H9 (cell line): ENCODE measurements around the gene UMAD1. TPM values are rescaled to one million over a fixed set of nuclear protein-coding genes. Genes with fewer than 3 reads are reported as not detected.

Source experiments
- DNase-seq: peaks from one replicate; pipeline ENCODE4 v3.0.0-alpha.2; 2017
- H2AFZ ChIP-seq: one replicate; pipeline ENCODE4 v1.6.1; 2013; ENCODE audit warnings: mild to moderate bottlenecking, low read length, control low read depth, moderate library complexity
- H2AK5ac ChIP-seq: 2 replicates; pipeline ENCODE4 v1.6.1; 2013; ENCODE audit warnings: low read length, control low read depth, mixed read lengths; ENCODE audit not compliant: insufficient read length
- H2BK120ac ChIP-seq: one replicate; pipeline ENCODE4 v1.6.1; 2013; ENCODE audit warnings: low read depth, mild to moderate bottlenecking, low read length, control low read depth, inconsistent platforms; ENCODE audit not compliant: poor library complexity, severe bottlenecking
- H2BK12ac ChIP-seq: 2 replicates; pipeline ENCODE4 v1.6.1; 2013; ENCODE audit warnings: low read length, control low read depth, mixed read lengths, low read depth; ENCODE audit not compliant: insufficient read length
- H2BK15ac ChIP-seq: 2 replicates; pipeline ENCODE4 v1.6.1; 2013; ENCODE audit warnings: low read depth, low read length, control low read depth
- H2BK20ac ChIP-seq: one replicate; pipeline ENCODE4 v1.6.1; 2013; ENCODE audit warnings: low read depth, mild to moderate bottlenecking, low read length, control low read depth, inconsistent platforms; ENCODE audit not compliant: poor library complexity, severe bottlenecking
- H2BK5ac ChIP-seq: 2 replicates; pipeline ENCODE4 v1.6.1; 2013; ENCODE audit warnings: low read length, control low read depth, mixed read lengths; ENCODE audit not compliant: insufficient read length
- H3K14ac ChIP-seq: 2 replicates; pipeline ENCODE4 v1.6.1; 2013; ENCODE audit warnings: low read length, control low read depth; ENCODE audit not compliant: insufficient read depth
- H3K18ac ChIP-seq: 2 replicates; pipeline ENCODE4 v1.6.1; 2013; ENCODE audit warnings: low read depth, mild to moderate bottlenecking, mixed read lengths, low read length, control low read depth; ENCODE audit not compliant: insufficient read length
- H3K23ac ChIP-seq: 2 replicates; pipeline ENCODE4 v1.6.1; 2013; ENCODE audit warnings: low read length, control low read depth, mixed read lengths, low read depth; ENCODE audit not compliant: insufficient read length
- H3K23me2 ChIP-seq: 2 replicates; pipeline ENCODE4 v1.6.1; 2013; ENCODE audit warnings: low read depth, mild to moderate bottlenecking, mixed read lengths, low read length, control low read depth; ENCODE audit not compliant: insufficient read length, poor library complexity, severe bottlenecking
- H3K27ac ChIP-seq: 2 replicates; pipeline ENCODE4 v1.5.1; 2013; ENCODE audit warnings: low read length, control low read depth, mixed read lengths, low read depth; ENCODE audit not compliant: insufficient read length
- H3K27me3 ChIP-seq: 2 replicates; pipeline ENCODE4 v1.6.1; 2013; ENCODE audit warnings: low read length, control low read depth, inconsistent platforms; ENCODE audit not compliant: insufficient read depth
- H3K4ac ChIP-seq: 2 replicates; pipeline ENCODE4 v1.6.1; 2013; ENCODE audit warnings: low read depth, mild to moderate bottlenecking, control low read depth, inconsistent platforms, low read length, moderate library complexity
- H3K4me1 ChIP-seq: 2 replicates; pipeline ENCODE4 v1.6.1; 2013; ENCODE audit warnings: low read length, control low read depth, inconsistent platforms; ENCODE audit not compliant: insufficient read depth
- H3K4me2 ChIP-seq: 2 replicates; pipeline ENCODE4 v1.6.1; 2013; ENCODE audit warnings: low read length, control low read depth, mixed read lengths; ENCODE audit not compliant: insufficient read length, insufficient read depth
- H3K56ac ChIP-seq: 2 replicates; pipeline ENCODE4 v1.6.1; 2013; ENCODE audit warnings: low read depth, mild to moderate bottlenecking, mixed read lengths, low read length, control low read depth; ENCODE audit not compliant: insufficient read length
- H3K79me1 ChIP-seq: 2 replicates; pipeline ENCODE4 v1.6.1; 2013; ENCODE audit warnings: low read depth, mild to moderate bottlenecking, moderate library complexity, low read length, control low read depth, inconsistent platforms; ENCODE audit not compliant: insufficient read depth, poor library complexity, severe bottlenecking
- H3K79me2 ChIP-seq: 2 replicates; pipeline ENCODE4 v1.6.1; 2013; ENCODE audit warnings: low read length, control low read depth, inconsistent platforms; ENCODE audit not compliant: insufficient read depth
- H3K9ac ChIP-seq: 2 replicates; pipeline ENCODE4 v1.6.1; 2013; ENCODE audit warnings: low read length, control low read depth, mixed read lengths; ENCODE audit not compliant: insufficient read length; ENCODE audit errors: extremely low read depth
- H3K9me3 ChIP-seq: one replicate; pipeline ENCODE4 v1.6.1; 2013; ENCODE audit warnings: low read depth, low read length, inconsistent platforms; ENCODE audit not compliant: control insufficient read depth
- H3T11ph ChIP-seq: one replicate; pipeline ENCODE4 v1.6.1; 2013; ENCODE audit warnings: mild to moderate bottlenecking, low read length, control low read depth, inconsistent platforms
- H4K20me1 ChIP-seq: one replicate; pipeline ENCODE4 v1.6.1; 2013; ENCODE audit not compliant: control insufficient read depth, insufficient read length, insufficient read depth
- H4K5ac ChIP-seq: 2 replicates; pipeline ENCODE4 v1.6.1; 2013; ENCODE audit warnings: low read depth, mild to moderate bottlenecking, mixed read lengths, low read length, control low read depth; ENCODE audit not compliant: insufficient read length
- H4K8ac ChIP-seq: replicated peaks from 2 replicates; pipeline ENCODE4 v1.6.1; 2013; ENCODE audit warnings: low read length, control low read depth, mixed read lengths, low read depth; ENCODE audit not compliant: insufficient read length
- H4K91ac ChIP-seq: 2 replicates; pipeline ENCODE4 v1.6.1; 2013; ENCODE audit warnings: low read depth, mild to moderate bottlenecking, moderate library complexity, mixed read lengths, low read length, control low read depth; ENCODE audit not compliant: insufficient read length
- H3K27ac Mint-ChIP-seq, 3 experiments: 2 replicates in 2 of 3; 3 replicates in 1 of 3; pipeline ENCODE4 v1.8.0; 2020 to 2021; ENCODE audit warnings: mixed read lengths in 3 of 3, mild to moderate bottlenecking in 1 of 3, moderate library complexity in 1 of 3
- H3K27me3 Mint-ChIP-seq: 2 replicates; pipeline ENCODE4 v1.8.0; 2021; ENCODE audit warnings: low read depth, mild to moderate bottlenecking, moderate library complexity, mixed read lengths
- H3K36me3 Mint-ChIP-seq, 3 experiments: 2 replicates in 2 of 3; 3 replicates in 1 of 3; pipeline ENCODE4 v1.8.0; 2020 to 2021; ENCODE audit warnings: low read depth in 3 of 3, mixed read lengths in 3 of 3; ENCODE audit not compliant: insufficient read depth in 1 of 3
- H3K4me1 Mint-ChIP-seq, 2 experiments: 2 replicates each; pipeline ENCODE4 v1.8.0; 2020; ENCODE audit warnings: mixed read lengths in 2 of 2
- H3K4me3 Mint-ChIP-seq, 2 experiments: 2 replicates in 1 of 2; 3 replicates in 1 of 2; pipeline ENCODE4 v1.8.0; 2020 to 2021; ENCODE audit warnings: mild to moderate bottlenecking in 2 of 2, mixed read lengths in 2 of 2, moderate library complexity in 1 of 2
- H3K9me3 Mint-ChIP-seq, 2 experiments: 2 replicates in 1 of 2; 3 replicates in 1 of 2; pipeline ENCODE4 v1.8.0; 2020; ENCODE audit warnings: mild to moderate bottlenecking in 2 of 2, mixed read lengths in 2 of 2, moderate library complexity in 1 of 2
- WGBS: extraction: QIAGEN DNeasy Blood & Tissue Kit; methylation state at CpG from one replicate; pipeline ENCODE4 v1.1.7; 2013; ENCODE audit warnings: missing lambda C conversion rate, low lambda C conversion rate, mixed read lengths; ENCODE audit not compliant: insufficient read length; ENCODE audit errors: extremely low coverage; 5-methylcytosine and 5-hydroxymethylcytosine counted together
- total RNA-seq: library from RNA; stranded (reverse); gene quantifications from 2 replicates; pipeline ENCODE4 v1.2.1, GENCODE V29; 2021
- TF ChIP-seq, protein P1 (sequence below): fragments of 200-600 bp; sonication (generic); conservative IDR thresholded peaks from 3 replicates; pipeline ENCODE4 v1.8.0; 2021; ENCODE audit warnings: antibody characterized with exemption, mild to moderate bottlenecking

UMAD1 gene
- total RNA-seq, 1 experiment from 2014 or later = 8.9 TPM

DNA sequence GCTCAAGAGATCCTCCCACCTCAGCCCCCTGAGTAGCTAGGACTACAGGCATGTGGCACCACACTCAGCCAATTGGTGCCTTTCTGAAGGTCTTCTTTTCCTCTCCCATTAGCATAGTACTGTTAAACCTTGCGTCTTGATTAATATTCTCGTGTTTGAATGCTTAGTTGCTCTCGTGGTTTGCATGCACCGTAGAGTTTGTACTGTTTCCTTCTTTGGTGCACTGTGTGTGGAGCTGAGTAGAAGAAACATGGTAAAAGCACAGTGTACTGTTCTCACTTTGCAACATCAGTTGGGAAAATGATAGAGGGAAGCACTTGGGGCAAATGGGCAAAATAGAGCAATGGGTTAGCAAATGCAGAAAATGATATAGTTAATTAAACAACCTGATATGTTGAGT, 105.4 kb downstream of the UMAD1 start:
- Histone ChIP-seq H4K20me1 (no peaks in the 10 kb centered on the region), H2BK20ac (no peak overlapping the region), H4K8ac (no peak overlapping the region), H3K23me2 (no peaks in the 10 kb centered on the region), H3K14ac (no peak overlapping the region), H2BK12ac (no peak overlapping the region), H2BK5ac (no peak overlapping the region), H2AK5ac (no peak overlapping the region), H3T11ph (no peak overlapping the region), H2AFZ (no peak overlapping the region), H4K5ac (no peak overlapping the region), H3K4me2 (no peak overlapping the region), H3K79me2 (no peaks in the 10 kb centered on the region), H3K79me1 (no peaks in the 10 kb centered on the region), H2BK15ac (no peak overlapping the region), H3K27ac (no peak overlapping the region), H3K23ac (no peak overlapping the region), H3K9ac (no peak overlapping the region), H3K4ac (no peak overlapping the region), H2BK120ac (no peak overlapping the region), H4K91ac (no peak overlapping the region), H3K27me3 (no peaks in the 10 kb centered on the region), H3K9me3 (no peaks in the 10 kb centered on the region), H3K4me1 (no peaks in the 10 kb centered on the region), H3K18ac (no peak overlapping the region), H3K56ac (no peak overlapping the region)
- Mint-ChIP-seq H3K36me3 (no peaks in the 10 kb centered on the region), H3K27me3 (no peaks in the 10 kb centered on the region), H3K9me3 (no peaks in the 10 kb centered on the region), H3K4me3 (no peak overlapping the region), H3K27ac (no peak overlapping the region; a peak in 1 of 7 replicates), H3K4me1 (peaks cover 8 to 10% of the 10 kb centered on the region in 2 experiments)
- no peak for DNase-seq
- TF ChIP-seq, protein P1, sequence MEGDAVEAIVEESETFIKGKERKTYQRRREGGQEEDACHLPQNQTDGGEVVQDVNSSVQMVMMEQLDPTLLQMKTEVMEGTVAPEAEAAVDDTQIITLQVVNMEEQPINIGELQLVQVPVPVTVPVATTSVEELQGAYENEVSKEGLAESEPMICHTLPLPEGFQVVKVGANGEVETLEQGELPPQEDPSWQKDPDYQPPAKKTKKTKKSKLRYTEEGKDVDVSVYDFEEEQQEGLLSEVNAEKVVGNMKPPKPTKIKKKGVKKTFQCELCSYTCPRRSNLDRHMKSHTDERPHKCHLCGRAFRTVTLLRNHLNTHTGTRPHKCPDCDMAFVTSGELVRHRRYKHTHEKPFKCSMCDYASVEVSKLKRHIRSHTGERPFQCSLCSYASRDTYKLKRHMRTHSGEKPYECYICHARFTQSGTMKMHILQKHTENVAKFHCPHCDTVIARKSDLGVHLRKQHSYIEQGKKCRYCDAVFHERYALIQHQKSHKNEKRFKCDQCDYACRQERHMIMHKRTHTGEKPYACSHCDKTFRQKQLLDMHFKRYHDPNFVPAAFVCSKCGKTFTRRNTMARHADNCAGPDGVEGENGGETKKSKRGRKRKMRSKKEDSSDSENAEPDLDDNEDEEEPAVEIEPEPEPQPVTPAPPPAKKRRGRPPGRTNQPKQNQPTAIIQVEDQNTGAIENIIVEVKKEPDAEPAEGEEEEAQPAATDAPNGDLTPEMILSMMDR = no peak
- no CpG with 5 or more reads among the region's 4 CpGs for WGBS
